ENCODE results near the gene SNCAIP. TPM values are rescaled to one million over a fixed set of nuclear protein-coding genes. Genes with fewer than 3 reads are reported as not detected.

The SNCAIP gene
- total RNA-seq, 1 experiment from 2014 or later = 3.0 TPM

GRCh38 chr5:122371511-122372151, 59.6 kb downstream of the SNCAIP start:
- Histone ChIP-seq H3K79me2 (ENCODE audit: insufficient read depth, low read length) (no peaks in the 10 kb centered on the region), H2BK120ac (ENCODE audit: low read depth, low read length, poor library complexity, severe bottlenecking) (no peak overlapping the region), H3K9me3 (ENCODE audit: control insufficient read depth, low read depth, low read length) (no peaks in the 10 kb centered on the region), H3K4ac (ENCODE audit: low read depth, low read length) (no peak overlapping the region), H2BK20ac (ENCODE audit: low read depth, low read length, poor library complexity, severe bottlenecking) (no peak overlapping the region), H3K56ac (ENCODE audit: insufficient read length, low read depth, low read length) (no peak overlapping the region), H3K9ac (ENCODE audit: extremely low read depth, insufficient read length, low read length) (no peak overlapping the region), H3K27me3 (ENCODE audit: insufficient read depth, low read length) (no peaks in the 10 kb centered on the region), H4K5ac (ENCODE audit: insufficient read length, low read depth, low read length) (no peak overlapping the region), H3K23ac (ENCODE audit: insufficient read length, low read depth, low read length) (no peak overlapping the region), H2AK5ac (ENCODE audit: insufficient read length, low read length) (no peak overlapping the region), H2BK5ac (ENCODE audit: insufficient read length, low read length) (no peak overlapping the region), H2AFZ (ENCODE audit: low read length) (no peak overlapping the region), H4K20me1 (ENCODE audit: control insufficient read depth, insufficient read depth, insufficient read length) (no peaks in the 10 kb centered on the region), H4K91ac (ENCODE audit: insufficient read length, low read depth, low read length) (no peak overlapping the region), H3K4me2 (ENCODE audit: insufficient read depth, insufficient read length, low read length) (no peak overlapping the region), H3K79me1 (ENCODE audit: insufficient read depth, low read depth, low read length, poor library complexity, severe bottlenecking) (no peaks in the 10 kb centered on the region), H3K27ac (ENCODE audit: insufficient read length, low read depth, low read length) (no peak overlapping the region), H2BK12ac (ENCODE audit: insufficient read length, low read depth, low read length) (no peak overlapping the region), H3K23me2 (ENCODE audit: insufficient read length, low read depth, low read length, poor library complexity, severe bottlenecking) (no peaks in the 10 kb centered on the region), H3K14ac (ENCODE audit: insufficient read depth, low read length) (no peak overlapping the region), H3K18ac (ENCODE audit: insufficient read length, low read depth, low read length) (no peak overlapping the region), H4K8ac (replicated peaks; ENCODE audit: insufficient read length, low read depth, low read length) (no peak overlapping the region), H2BK15ac (ENCODE audit: low read depth, low read length) (no peak overlapping the region), H3T11ph (ENCODE audit: low read length) (no peak overlapping the region), H3K4me1 (ENCODE audit: insufficient read depth, low read length) (peaks cover 8% of the 10 kb centered on the region; the same call in 1 of the 2 replicates)
- TF ChIP-seq CTCF (conservative IDR thresholded peaks at IDR 0.05) = no peak
- Mint-ChIP-seq H3K4me3 (no peak overlapping the region), H3K27me3 (ENCODE audit: low read depth) (no peaks in the 10 kb centered on the region), H3K4me1 (peaks cover 19 to 20% of the 10 kb centered on the region in 2 experiments), H3K36me3 (ENCODE audit: insufficient read depth in 1 of 3, low read depth in 3 of 3) (no peaks in the 10 kb centered on the region), H3K27ac (no peak overlapping the region), H3K9me3 (no peaks in the 10 kb centered on the region)
- WGBS (ENCODE audit: extremely low coverage, insufficient read length, low lambda C conversion rate) = no CpG with 5 or more reads among the region's 2 CpGs
- no peak for DNase-seq
